HCT116 (cell line): ENCODE results near the gene QPCT. TPM values are rescaled to one million over a fixed set of nuclear protein-coding genes. Genes with fewer than 3 reads are reported as not detected.

ENCODE experiments used
- ATAC-seq: fragments of 200-7000 bp; cut with Tn5 transposase; 2 replicates; pipeline ENCODE4 v1.9.1; 2020; ENCODE audit warnings: mild to moderate bottlenecking, moderate library complexity
- BruUV-seq: library from RNA; stranded (reverse); fragments of 400-500 nt; replicated peaks from 2 replicates; lab custom pipeline; 2021; lab: Mats Ljungman, UMichigan
- CTCF ChIA-PET: fragments of 300-600 bp; sonication (Branson Sonifier 250); formaldehyde crosslinking; loops from one replicate; lab custom pipeline; 2021; ENCODE audit warnings: antibody characterized with exemption; lab: Charles Lee
- POLR2A ChIA-PET: fragments of 300-600, 350-600 bp; sonication (Branson Sonifier 250); formaldehyde crosslinking; loops from one replicate; lab custom pipeline; 2021; ENCODE audit warnings: antibody characterized with exemption; lab: Charles Lee
- RAD21 ChIA-PET, 2 experiments: fragments of 300-600 bp; sonication (Branson Sonifier 250); formaldehyde crosslinking; loops; one replicate each; lab custom pipeline; 2023; ENCODE audit warnings: low total read pairs in 2 of 2; ENCODE audit not compliant: uncharacterized antibody in 2 of 2, unreplicated experiment in 2 of 2, low non-redundant PET in 1 of 2; lab: Charles Lee
- DNase-seq: peaks from one replicate; pipeline ENCODE4 v3.0.0-alpha.2; 2010; ENCODE audit warnings: low read depth, low spot score
- H2AFZ ChIP-seq: fragments of 200-600 bp; shearing (Covaris generic), sonication (generic); 2 replicates; pipeline ENCODE4 v1.6.1; 2017; ENCODE audit warnings: low read depth, mixed run types, mixed read lengths, antibody characterized with exemption, low read length; ENCODE audit not compliant: poor library complexity, severe bottlenecking
- H3K27ac ChIP-seq: 2 replicates; pipeline ENCODE4 v1.5.1; 2012; ENCODE audit warnings: low read depth, low read length
- H3K27me3 ChIP-seq: fragments of 200-600 bp; sonication (generic); 2 replicates; pipeline ENCODE4 v1.6.1; 2016; ENCODE audit warnings: mixed run types, low read length, mixed read lengths; ENCODE audit not compliant: insufficient read depth
- H3K36me3 ChIP-seq, 2 experiments: fragments of 200-500 bp in 1 of 2; fragments of 200-600 bp in 1 of 2; sonication (Bioruptor generic) in 1 of 2; sonication (generic) in 1 of 2; 2 replicates each; pipeline versions ENCODE4 v1.5.1 to v1.6.1; 2014 to 2016; ENCODE audit warnings: low read length in 2 of 2, inconsistent platforms in 1 of 2, mixed read lengths in 1 of 2, mixed run types in 1 of 2; ENCODE audit not compliant: insufficient read depth in 2 of 2, control insufficient read depth in 1 of 2
- H3K4me1 ChIP-seq, 2 experiments: fragments of 200-600 bp in 1 of 2; sonication (generic) in 1 of 2; 2 replicates each; pipeline versions ENCODE4 v1.5.1 to v1.6.1; 2012 to 2017; ENCODE audit warnings: low read length in 2 of 2, inconsistent platforms in 1 of 2, mild to moderate bottlenecking in 1 of 2, mixed read lengths in 1 of 2, mixed run types in 1 of 2, moderate library complexity in 1 of 2; ENCODE audit not compliant: insufficient read depth in 2 of 2, control insufficient read depth in 1 of 2
- H3K4me2 ChIP-seq: fragments of 200-600 bp; sonication (generic); 2 replicates; pipeline ENCODE4 v1.6.1; 2017; ENCODE audit warnings: mixed run types, low read length, mixed read lengths
- H3K4me3 ChIP-seq, 2 experiments: fragments of 200-600 bp in 1 of 2; sonication (generic) in 1 of 2; replicated peaks in 1 of 2; 2 replicates each; pipeline ENCODE4 v1.5.1; 2011 to 2016; ENCODE audit warnings: low read length in 2 of 2, control low read depth in 1 of 2, low read depth in 1 of 2, mild to moderate bottlenecking in 1 of 2, mixed read lengths in 1 of 2, mixed run types in 1 of 2
- H3K79me2 ChIP-seq: fragments of 200-600 bp; sonication (generic); 2 replicates; pipeline ENCODE4 v1.6.1; 2017; ENCODE audit warnings: mild to moderate bottlenecking, mixed run types, low read length, moderate library complexity, mixed read lengths; ENCODE audit not compliant: insufficient read depth
- H3K9ac ChIP-seq: fragments of 200-600 bp; sonication (generic); 2 replicates; pipeline ENCODE4 v1.6.1; 2016; ENCODE audit warnings: low read length, mixed read lengths
- H3K9me2 ChIP-seq: fragments of 200-600 bp; sonication (generic), shearing (Covaris generic); 2 replicates; pipeline ENCODE4 v1.6.1; 2017; ENCODE audit warnings: mixed run types, mild to moderate bottlenecking, moderate library complexity; ENCODE audit not compliant: insufficient read depth
- H3K9me3 ChIP-seq, 2 experiments: fragments of 200-500 bp in 1 of 2; fragments of 200-600 bp in 1 of 2; sonication (Bioruptor generic) in 1 of 2; sonication (generic) in 1 of 2; 2 replicates each; pipeline ENCODE4 v1.6.1; 2014 to 2017; ENCODE audit warnings: low read length in 2 of 2, mixed read lengths in 2 of 2, inconsistent platforms in 1 of 2, low read depth in 1 of 2, mild to moderate bottlenecking in 1 of 2, mixed run types in 1 of 2, moderate library complexity in 1 of 2; ENCODE audit not compliant: control insufficient read depth in 1 of 2, insufficient read depth in 1 of 2
- H4K20me1 ChIP-seq: fragments of 200-600 bp; sonication (generic), shearing (Covaris generic); 2 replicates; pipeline ENCODE4 v1.6.1; 2017; ENCODE audit warnings: mixed run types, mild to moderate bottlenecking, moderate library complexity; ENCODE audit not compliant: insufficient read depth
- CBX3 ChIP-seq: IDR thresholded peaks from 2 replicates; pipeline ENCODE4 v1.6.1; 2012; ENCODE audit warnings: low read depth
- CEBPB ChIP-seq: IDR thresholded peaks from 2 replicates; pipeline ENCODE4 v1.6.1; 2012; ENCODE audit warnings: low read depth
- EGR1 ChIP-seq: IDR thresholded peaks from 2 replicates; pipeline ENCODE4 v1.6.1; 2012; ENCODE audit warnings: low read depth
- EZH2phosphoT487 ChIP-seq: fragments of 200-600 bp; IDR thresholded peaks from 2 replicates; pipeline ENCODE4 v1.6.1; 2018; ENCODE audit warnings: antibody characterized with exemption, borderline replicate concordance
- JUND ChIP-seq: IDR thresholded peaks from 2 replicates; pipeline ENCODE4 v1.6.1; 2012
- POLR2A ChIP-seq: IDR thresholded peaks from 2 replicates; pipeline ENCODE4 v1.7.0; 2011; ENCODE audit warnings: borderline replicate concordance; ENCODE audit not compliant: insufficient read depth, insufficient read length; ENCODE audit errors: extremely low read depth
- POLR2AphosphoS5 ChIP-seq: IDR thresholded peaks from 2 replicates; pipeline ENCODE4 v1.6.1; 2011; ENCODE audit warnings: mild to moderate bottlenecking, low read depth, low read length, moderate library complexity
- RAD21 ChIP-seq: IDR thresholded peaks from 2 replicates; pipeline ENCODE4 v1.6.1; 2012; ENCODE audit warnings: low read depth, mild to moderate bottlenecking
- SIN3A ChIP-seq: IDR thresholded peaks from 2 replicates; pipeline ENCODE4 v1.6.1; 2012; ENCODE audit warnings: low read depth
- SP1 ChIP-seq: IDR thresholded peaks from 2 replicates; pipeline ENCODE4 v1.6.1; 2012; ENCODE audit warnings: low read depth
- SRF ChIP-seq: IDR thresholded peaks from 2 replicates; pipeline ENCODE4 v1.6.1; 2012; ENCODE audit warnings: low read depth
- TCF7L2 ChIP-seq: IDR thresholded peaks from 2 replicates; pipeline ENCODE4 v1.7.0; 2011; ENCODE audit warnings: borderline replicate concordance, inconsistent platforms; ENCODE audit not compliant: insufficient read depth, insufficient read length; ENCODE audit errors: extremely low read depth
- YY1 ChIP-seq: IDR thresholded peaks from 2 replicates; pipeline ENCODE4 v1.6.1; 2011; ENCODE audit warnings: low read length, low read depth, moderate library complexity, mild to moderate bottlenecking; ENCODE audit not compliant: insufficient replicate concordance; ENCODE audit errors: extremely low read depth
- ZFX ChIP-seq: fragments of 450-650 bp; IDR thresholded peaks from 2 replicates; pipeline ENCODE4 v1.6.1; 2017
- ZNF274 ChIP-seq: fragments of 200-500 bp; sonication (Bioruptor generic); IDR thresholded peaks from 2 replicates; pipeline ENCODE4 v1.6.1; 2014; ENCODE audit warnings: mild to moderate bottlenecking, low read depth, low read length, inconsistent platforms
- intact Hi-C: fragments of 100-400 bp; cut with micrococcal nuclease; formaldehyde crosslinking; loops from 2 replicates; pipeline ENCODE4 v1.10.0; 2022
- total RNA-seq: library from RNA; stranded (reverse); gene quantifications from one replicate; pipeline ENCODE4 v1.2.1, GENCODE V29; 2021; ENCODE audit not compliant: unreplicated experiment
- TF ChIP-seq, protein P1 (sequence below): IDR thresholded peaks from 2 replicates; pipeline ENCODE4 v1.6.1; 2012; ENCODE audit warnings: low read depth
- TF ChIP-seq, protein P2 (sequence below), 3 experiments: fragments of 200-600 bp in 1 of 3; sonication (generic) in 1 of 3; IDR thresholded peaks in 2 of 3; conservative IDR thresholded peaks in 1 of 3; 2 replicates each; pipeline ENCODE4 v1.5.1; 2012 to 2017; ENCODE audit warnings: low read depth in 2 of 3, low read length in 2 of 3, antibody characterized with exemption in 1 of 3, borderline replicate concordance in 1 of 3, control low read depth in 1 of 3, mild to moderate bottlenecking in 1 of 3, mixed read lengths in 1 of 3, mixed run types in 1 of 3, moderate library complexity in 1 of 3; ENCODE audit not compliant: insufficient read depth in 1 of 3
- TF ChIP-seq, protein P3 (sequence below): IDR thresholded peaks from 2 replicates; pipeline ENCODE4 v1.6.1; 2012

Gene QPCT
- total RNA-seq, 1 experiment from 2014 or later: not detected

DNA sequence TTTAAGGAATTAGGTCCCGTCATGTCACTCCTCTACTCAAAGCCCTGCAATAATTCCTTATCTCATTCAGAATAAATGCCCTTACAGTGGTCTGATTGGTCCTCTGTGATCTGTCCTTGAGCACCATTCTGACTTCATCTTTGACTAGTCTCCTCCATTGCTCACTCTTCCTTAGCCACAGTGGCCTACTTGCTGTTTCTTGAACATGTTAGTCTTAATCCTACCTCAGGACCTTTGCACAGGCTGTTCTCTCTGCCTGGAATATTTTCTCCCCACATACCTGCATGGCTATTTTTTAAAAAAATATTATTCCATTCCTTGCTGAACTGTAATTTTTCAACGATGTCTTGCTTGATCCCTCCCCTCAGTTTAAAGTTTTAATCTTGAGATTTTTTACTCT, 48.0 kb downstream of the QPCT start:
- RAD21 ChIA-PET: no interaction called here

More for the DNA sequence above, 48.0 kb downstream of the QPCT start:
- Histone ChIP-seq H3K79me2 (no peaks in the 10 kb centered on the region), H3K4me1 (peaks cover 3 to 18% of the 10 kb centered on the region in 2 experiments; a peak in 3 of 4 replicates), H3K9me2 (no peaks in the 10 kb centered on the region), H3K4me3 (no peak overlapping the region), H3K27ac (no peak overlapping the region), H3K27me3 (no peaks in the 10 kb centered on the region), H2AFZ (no peak overlapping the region), H3K9me3 (no peaks in the 10 kb centered on the region), H3K9ac (no peak overlapping the region), H3K36me3 (no peaks in the 10 kb centered on the region), H3K4me2 (no peak overlapping the region), H4K20me1 (no peaks in the 10 kb centered on the region)
- intact Hi-C loops: no loop called here
- no peak for DNase-seq
- ChIA-PET CTCF (no interaction called here), POLR2A (no interaction called here)
- TF ChIP-seq JUND (no peak), SRF (no peak), POLR2A (no peak), EZH2phosphoT487 (no peak), SIN3A (no peak), ZFX (no peak), EGR1 (no peak), ZNF274 (no peak), CBX3 (no peak), POLR2AphosphoS5 (no peak), YY1 (no peak), SP1 (no peak), RAD21 (no peak), TCF7L2 (no peak), CEBPB (no peak)
- TF ChIP-seq, protein P1, sequence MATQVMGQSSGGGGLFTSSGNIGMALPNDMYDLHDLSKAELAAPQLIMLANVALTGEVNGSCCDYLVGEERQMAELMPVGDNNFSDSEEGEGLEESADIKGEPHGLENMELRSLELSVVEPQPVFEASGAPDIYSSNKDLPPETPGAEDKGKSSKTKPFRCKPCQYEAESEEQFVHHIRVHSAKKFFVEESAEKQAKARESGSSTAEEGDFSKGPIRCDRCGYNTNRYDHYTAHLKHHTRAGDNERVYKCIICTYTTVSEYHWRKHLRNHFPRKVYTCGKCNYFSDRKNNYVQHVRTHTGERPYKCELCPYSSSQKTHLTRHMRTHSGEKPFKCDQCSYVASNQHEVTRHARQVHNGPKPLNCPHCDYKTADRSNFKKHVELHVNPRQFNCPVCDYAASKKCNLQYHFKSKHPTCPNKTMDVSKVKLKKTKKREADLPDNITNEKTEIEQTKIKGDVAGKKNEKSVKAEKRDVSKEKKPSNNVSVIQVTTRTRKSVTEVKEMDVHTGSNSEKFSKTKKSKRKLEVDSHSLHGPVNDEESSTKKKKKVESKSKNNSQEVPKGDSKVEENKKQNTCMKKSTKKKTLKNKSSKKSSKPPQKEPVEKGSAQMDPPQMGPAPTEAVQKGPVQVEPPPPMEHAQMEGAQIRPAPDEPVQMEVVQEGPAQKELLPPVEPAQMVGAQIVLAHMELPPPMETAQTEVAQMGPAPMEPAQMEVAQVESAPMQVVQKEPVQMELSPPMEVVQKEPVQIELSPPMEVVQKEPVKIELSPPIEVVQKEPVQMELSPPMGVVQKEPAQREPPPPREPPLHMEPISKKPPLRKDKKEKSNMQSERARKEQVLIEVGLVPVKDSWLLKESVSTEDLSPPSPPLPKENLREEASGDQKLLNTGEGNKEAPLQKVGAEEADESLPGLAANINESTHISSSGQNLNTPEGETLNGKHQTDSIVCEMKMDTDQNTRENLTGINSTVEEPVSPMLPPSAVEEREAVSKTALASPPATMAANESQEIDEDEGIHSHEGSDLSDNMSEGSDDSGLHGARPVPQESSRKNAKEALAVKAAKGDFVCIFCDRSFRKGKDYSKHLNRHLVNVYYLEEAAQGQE: no peak
- TF ChIP-seq, protein P2, sequence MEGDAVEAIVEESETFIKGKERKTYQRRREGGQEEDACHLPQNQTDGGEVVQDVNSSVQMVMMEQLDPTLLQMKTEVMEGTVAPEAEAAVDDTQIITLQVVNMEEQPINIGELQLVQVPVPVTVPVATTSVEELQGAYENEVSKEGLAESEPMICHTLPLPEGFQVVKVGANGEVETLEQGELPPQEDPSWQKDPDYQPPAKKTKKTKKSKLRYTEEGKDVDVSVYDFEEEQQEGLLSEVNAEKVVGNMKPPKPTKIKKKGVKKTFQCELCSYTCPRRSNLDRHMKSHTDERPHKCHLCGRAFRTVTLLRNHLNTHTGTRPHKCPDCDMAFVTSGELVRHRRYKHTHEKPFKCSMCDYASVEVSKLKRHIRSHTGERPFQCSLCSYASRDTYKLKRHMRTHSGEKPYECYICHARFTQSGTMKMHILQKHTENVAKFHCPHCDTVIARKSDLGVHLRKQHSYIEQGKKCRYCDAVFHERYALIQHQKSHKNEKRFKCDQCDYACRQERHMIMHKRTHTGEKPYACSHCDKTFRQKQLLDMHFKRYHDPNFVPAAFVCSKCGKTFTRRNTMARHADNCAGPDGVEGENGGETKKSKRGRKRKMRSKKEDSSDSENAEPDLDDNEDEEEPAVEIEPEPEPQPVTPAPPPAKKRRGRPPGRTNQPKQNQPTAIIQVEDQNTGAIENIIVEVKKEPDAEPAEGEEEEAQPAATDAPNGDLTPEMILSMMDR (IDR thresholded peaks at IDR 0.05 in 2 of 3, conservative IDR thresholded peaks at IDR 0.05 in 1 of 3; ENCODE audit: borderline replicate concordance in 1 of 3, insufficient read depth in 1 of 3, low read depth in 2 of 3, low read length in 2 of 3): no peak
- TF ChIP-seq, protein P3, sequence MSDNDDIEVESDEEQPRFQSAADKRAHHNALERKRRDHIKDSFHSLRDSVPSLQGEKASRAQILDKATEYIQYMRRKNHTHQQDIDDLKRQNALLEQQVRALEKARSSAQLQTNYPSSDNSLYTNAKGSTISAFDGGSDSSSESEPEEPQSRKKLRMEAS: no peak
- BruUV-seq: no TSS peak
- no peak for ATAC-seq
